ENCODE results near the gene XYLT2. TPM values are rescaled to one million over a fixed set of nuclear protein-coding genes. Genes with fewer than 3 reads are reported as not detected.
"Not testable (repeated sequence)": the region's sequence is repeated elsewhere in the genome, so short reads cannot be mapped to it uniquely, and the experiment has no call there.

XYLT2 gene
- total RNA-seq, 1 donor from 2014 or later = 37.0 TPM

- no peak for DNase-seq (ENCODE audit: low spot score)
Observed at GRCh38 chr17:50319306-50320004, 26.5 kb upstream of the XYLT2 start.

GRCh38 chr17:50322271-50322670 is 23.7 kb upstream of the XYLT2 start:
- no peak for DNase-seq (ENCODE audit: low spot score)

GRCh38 chr17:50323060-50323459 is 22.9 kb upstream of the XYLT2 start:
- DNase-seq (ENCODE audit: low spot score) = no peak

- DNase-seq (ENCODE audit: low spot score) = no peak
Observed at GRCh38 chr17:50325906-50326305, 20.0 kb upstream of the XYLT2 start.

GRCh38 chr17:50326831-50327364 is 19.0 kb upstream of the XYLT2 start:
- DNase-seq (ENCODE audit: low spot score) = no peak

GRCh38 chr17:50328363-50329325 is 17.3 kb upstream of the XYLT2 start:
- no peak for DNase-seq (ENCODE audit: low spot score)

- DNase-seq (ENCODE audit: low spot score) = no peak
Observed at GRCh38 chr17:50329716-50330115, 16.2 kb upstream of the XYLT2 start.

- no peak for DNase-seq (ENCODE audit: low spot score)
Observed at GRCh38 chr17:50330151-50330775, 15.7 kb upstream of the XYLT2 start.

- no peak for DNase-seq (ENCODE audit: low spot score)
Observed at GRCh38 chr17:50331085-50331791, 14.7 kb upstream of the XYLT2 start.

GRCh38 chr17:50332196-50332595 is 13.7 kb upstream of the XYLT2 start:
- DNase-seq (ENCODE audit: low spot score) = no peak

- not testable (repeated sequence) for DNase-seq (ENCODE audit: low spot score)
Observed at GRCh38 chr17:50333291-50334057, 12.5 kb upstream of the XYLT2 start.

- DNase-seq (ENCODE audit: low spot score) = no peak
Observed at GRCh38 chr17:50337956-50338355, 8.0 kb upstream of the XYLT2 start.

GRCh38 chr17:50338645-50339044 is 7.3 kb upstream of the XYLT2 start:
- no peak for DNase-seq (ENCODE audit: low spot score)

- DNase-seq (ENCODE audit: low spot score) = no peak
Observed at GRCh38 chr17:50339381-50339780, 6.5 kb upstream of the XYLT2 start.

- no peak for DNase-seq (ENCODE audit: low spot score)
Observed at GRCh38 chr17:50344731-50345365, 1.1 kb upstream of the XYLT2 start.

GRCh38 chr17:50346313-50347116 is 589 bp downstream of the XYLT2 start:
- no peak for DNase-seq (ENCODE audit: low spot score)

- DNase-seq (ENCODE audit: low spot score) = no peak
Observed at GRCh38 chr17:50347117-50347893, 1.4 kb downstream of the XYLT2 start.

GRCh38 chr17:50347894-50348291 is 2.0 kb downstream of the XYLT2 start:
- DNase-seq (ENCODE audit: low spot score) = no peak
